ENCODE measurements around the gene JPH3. TPM values are rescaled to one million over a fixed set of nuclear protein-coding genes. Genes with fewer than 3 reads are reported as not detected.

The JPH3 gene
- total and polyA plus RNA-seq, 12 donors, result 0.06 to 0.79 (median 0.10) TPM; not detected in 6

GRCh38 chr16:87686697-87687096 is 84.4 kb downstream of the JPH3 start:
- ATAC-seq (no peak), DNase-seq (no peak)
- Histone ChIP-seq H3K36me3 (no peaks in the 10 kb centered on the region), H3K4me3 (no peak overlapping the region), H3K4me1 (peaks cover 0 to 7% (median under 1%) of the 10 kb centered on the region in 9 donors), H3K27ac (no peak overlapping the region), H3K27me3 (peaks cover 0 to 86% (median 32%) of the 10 kb centered on the region in 7 donors), H3K9me3 (no peaks in the 10 kb centered on the region)
- 74% methylated on average over 13 of the region's 13 CpGs for WGBS, 2 donors
- TF ChIP-seq CTCF (IDR thresholded peaks at IDR 0.05), result no peak
- intact Hi-C loops (cut with DNase I), result no loop called here

- no peak for TF ChIP-seq CTCF (IDR thresholded peaks at IDR 0.05)
- no peak for DNase-seq
- H3K36me3 ChIP-seq, result no peaks in the 10 kb centered on the region
- H3K4me3 ChIP-seq, result no peak overlapping the region
- peaks cover 0 to 10% (median under 1%) of the 10 kb centered on the region in 9 donors for H3K4me1 ChIP-seq
- ATAC-seq, result no peak
- H3K27me3 ChIP-seq, result peaks cover 0 to 80% (median 32%) of the 10 kb centered on the region in 7 donors
- H3K9me3 ChIP-seq, result no peaks in the 10 kb centered on the region
- intact Hi-C loops (cut with DNase I), result no loop called here
- WGBS, 2 donors, result 67 to 73% methylated on average over 31 of the region's 31 CpGs
- H3K27ac ChIP-seq, result no peak overlapping the region
These were observed 85.0 kb downstream of the JPH3 start for GRCh38 chr16:87687126-87687910.

GRCh38 chr16:87687998-87688529 is 85.8 kb downstream of the JPH3 start:
- no peak for DNase-seq
- 86 to 88% methylated on average over 14 of the region's 14 CpGs for WGBS, 2 donors
- Histone ChIP-seq H3K4me3 (no peak overlapping the region), H3K27ac (no peak overlapping the region), H3K36me3 (no peaks in the 10 kb centered on the region), H3K4me1 (peaks cover 0 to 10% (median 0%) of the 10 kb centered on the region in 9 donors), H3K9me3 (no peaks in the 10 kb centered on the region), H3K27me3 (peaks cover 0 to 72% (median 26%) of the 10 kb centered on the region in 7 donors)
- intact Hi-C loops (cut with DNase I), result no loop called here
- TF ChIP-seq CTCF (IDR thresholded peaks at IDR 0.05), result no peak
- ATAC-seq, result no peak

GRCh38 chr16:87688876-87689815 is 86.8 kb downstream of the JPH3 start:
- Histone ChIP-seq H3K4me1 (peaks cover 0 to 10% (median 0%) of the 10 kb centered on the region in 9 donors), H3K27ac (no peak overlapping the region), H3K4me3 (no peak overlapping the region), H3K27me3 (peaks cover 0 to 63% (median 22%) of the 10 kb centered on the region in 7 donors), H3K9me3 (no peaks in the 10 kb centered on the region), H3K36me3 (no peaks in the 10 kb centered on the region)
- intact Hi-C loops (cut with DNase I), result no loop called here
- WGBS, 2 donors, result 86 to 88% methylated on average over 45 of the region's 45 CpGs
- TF ChIP-seq CTCF (IDR thresholded peaks at IDR 0.05), result no peak
- DNase-seq (no peak), ATAC-seq (no peak)

Measured in heart right ventricle (tissue), 16 donors.